Stimulated activated CD8-positive, alpha-beta memory T cell treated with anti-CD3 and anti-CD28 coated beads, Interleukin-12 subunit alpha, Interleukin-12 subunit beta, amount 100 ng/mL, for 24 hours (primary cell): ENCODE data around the gene CORO1A.
"Not testable (repeated sequence)": the region's sequence is repeated elsewhere in the genome, so short reads cannot be mapped to it uniquely, and the experiment has no call there.

Experiments
- DNase-seq: peaks from one replicate; pipeline ENCODE4 v3.0.0-alpha.2; 2020; ENCODE audit errors: extremely low read depth

CORO1A gene

DNA sequence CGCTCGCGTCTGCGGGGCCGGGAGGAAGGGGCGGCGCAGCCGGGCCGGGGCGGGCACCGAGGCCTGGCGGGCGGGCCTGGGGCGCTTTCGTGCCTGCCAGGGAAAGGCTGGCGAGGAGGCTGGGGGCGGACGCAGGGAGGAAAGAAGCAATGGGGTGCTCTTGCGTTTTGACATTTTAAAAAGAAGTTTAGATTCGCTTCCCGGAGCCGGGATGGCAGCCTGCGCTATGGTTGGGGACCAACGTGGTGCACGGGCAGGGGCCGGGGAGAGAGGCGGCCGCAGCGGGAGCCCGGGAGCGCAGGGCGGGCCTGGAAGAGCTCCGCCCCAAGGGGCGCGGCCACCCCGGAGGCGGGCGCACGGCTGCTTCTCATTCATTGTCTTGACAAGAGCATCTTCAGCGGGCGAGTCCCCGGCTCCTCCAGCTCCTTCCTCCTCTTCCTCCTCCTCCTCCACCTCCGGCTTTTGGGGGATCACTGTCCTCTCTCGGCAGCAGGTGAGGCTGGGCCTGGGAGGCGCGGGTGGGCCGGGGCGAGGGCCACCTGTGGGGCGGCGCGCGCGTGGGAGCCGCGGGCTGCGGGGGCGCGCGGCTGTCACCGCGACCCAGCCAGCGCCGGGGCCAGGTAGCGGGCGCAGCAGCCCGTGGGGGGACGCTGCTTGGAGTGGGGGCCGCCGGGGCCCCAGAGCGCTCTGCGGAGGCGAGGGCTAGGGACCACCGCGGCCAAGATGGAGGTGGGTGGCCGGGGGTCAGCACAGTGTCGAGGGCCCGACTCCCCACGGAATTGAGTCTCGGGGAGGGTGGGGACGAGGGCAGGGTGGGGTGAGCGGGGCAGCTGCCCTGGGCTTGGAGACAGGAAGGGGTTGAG is at the start of gene CORO1A:
TSS of gene CORO1A (plus strand) at position 370 of the 863 bp plus-strand sequence. CDS start 1,608 bp downstream, outside the sequence.
- peak; percentile 70 for DNase-seq

GRCh38 chr16:30136971-30137605 is 46.3 kb upstream of the CORO1A start:
- no peak for DNase-seq

DNA sequence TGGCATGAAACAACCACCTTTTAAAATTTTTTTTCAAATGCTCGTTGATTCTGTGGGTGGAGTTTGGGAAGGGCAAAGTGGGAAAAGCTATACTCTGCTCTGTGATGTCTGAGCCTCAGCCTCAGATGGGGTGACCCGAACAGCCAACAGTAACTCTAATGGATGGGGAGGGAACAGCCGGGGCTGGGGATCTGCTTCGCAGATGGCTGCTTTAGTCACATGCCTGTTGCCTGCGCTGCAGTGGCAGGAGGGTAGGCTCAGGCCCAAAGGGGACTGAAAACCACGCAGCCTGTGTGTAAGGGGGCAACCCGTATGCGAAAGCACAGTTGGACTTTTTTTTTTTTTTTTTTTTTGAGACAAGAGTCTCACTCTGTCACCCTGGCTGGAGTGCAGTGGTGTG is 45.5 kb upstream of the CORO1A start:
- DNase-seq = no peak

- no peak for DNase-seq
Measured at GRCh38 chr16:30139583-30140481, 43.6 kb upstream of the CORO1A start.

DNA sequence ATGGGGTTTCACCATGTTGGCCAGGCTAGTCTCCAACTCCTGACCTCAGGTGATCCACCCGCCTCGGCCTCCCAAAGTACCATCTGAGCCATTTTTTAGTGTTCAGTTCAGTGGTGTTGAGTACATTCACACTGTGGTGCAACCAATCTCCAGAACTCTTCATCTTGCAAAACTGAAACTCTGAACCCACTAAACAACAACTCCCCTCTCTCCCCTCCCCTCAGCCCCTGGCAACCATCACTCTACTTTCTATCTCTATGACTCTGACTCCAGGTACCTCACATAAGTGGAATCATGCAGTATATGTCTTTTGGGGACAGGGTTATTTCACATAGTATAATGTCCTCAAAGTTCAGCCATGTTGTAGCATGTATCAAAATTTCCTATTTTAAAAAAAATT is 41.7 kb upstream of the CORO1A start:
- no peak for DNase-seq

- no peak for DNase-seq
Measured at GRCh38 chr16:30142672-30143346, 40.6 kb upstream of the CORO1A start.

DNA sequence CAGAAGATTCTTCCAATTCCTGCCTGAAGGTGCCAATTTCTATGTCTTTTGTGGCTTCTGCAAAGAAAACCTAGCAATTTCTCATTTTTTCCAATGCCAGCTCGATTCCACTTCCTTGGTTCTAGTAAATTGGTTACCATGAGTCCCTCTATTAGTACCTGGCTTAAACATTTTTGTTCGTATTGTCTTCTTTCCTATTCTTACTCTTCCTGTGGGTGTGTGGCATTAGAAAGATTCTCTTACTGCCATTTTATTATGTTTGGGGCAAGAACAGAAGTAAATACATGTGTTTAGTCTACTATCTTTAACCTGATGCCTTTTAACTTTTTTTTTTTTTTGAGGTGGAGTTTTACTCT is 40.1 kb upstream of the CORO1A start:
- no peak for DNase-seq

DNA sequence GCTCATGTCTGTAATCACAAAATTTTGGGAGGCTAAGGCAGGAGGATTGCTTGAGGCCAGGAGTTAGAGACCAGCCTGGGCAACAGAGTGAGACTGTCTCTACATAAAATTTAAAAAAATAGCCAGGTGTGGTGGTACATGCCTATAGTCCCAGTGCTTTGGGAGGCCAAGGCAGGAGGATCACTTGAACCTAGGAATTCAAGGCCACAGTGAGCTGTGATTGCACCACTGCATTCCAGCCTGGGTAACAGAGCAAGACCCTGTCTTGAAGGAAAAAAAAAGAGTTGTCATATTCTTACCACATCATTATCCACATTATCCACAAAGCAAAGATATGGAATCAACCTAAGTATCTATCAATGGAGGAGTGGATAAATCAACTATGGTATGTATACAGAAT is 39.4 kb upstream of the CORO1A start:
- DNase-seq = no peak

DNA sequence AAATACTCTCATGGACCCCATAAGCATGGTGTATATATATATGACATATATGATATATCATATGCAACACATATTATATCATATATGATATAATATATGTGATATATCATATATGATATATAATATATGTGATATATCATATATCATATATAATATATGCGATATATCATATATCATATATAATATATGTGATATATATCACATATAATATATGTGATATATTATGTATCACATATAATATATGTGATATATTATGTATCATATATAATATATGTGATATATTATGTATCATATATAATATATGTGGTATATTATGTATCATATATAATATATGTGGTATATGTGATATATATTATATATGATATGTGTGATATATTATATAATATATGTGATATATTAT is 38.5 kb upstream of the CORO1A start:
- no peak for DNase-seq

DNA sequence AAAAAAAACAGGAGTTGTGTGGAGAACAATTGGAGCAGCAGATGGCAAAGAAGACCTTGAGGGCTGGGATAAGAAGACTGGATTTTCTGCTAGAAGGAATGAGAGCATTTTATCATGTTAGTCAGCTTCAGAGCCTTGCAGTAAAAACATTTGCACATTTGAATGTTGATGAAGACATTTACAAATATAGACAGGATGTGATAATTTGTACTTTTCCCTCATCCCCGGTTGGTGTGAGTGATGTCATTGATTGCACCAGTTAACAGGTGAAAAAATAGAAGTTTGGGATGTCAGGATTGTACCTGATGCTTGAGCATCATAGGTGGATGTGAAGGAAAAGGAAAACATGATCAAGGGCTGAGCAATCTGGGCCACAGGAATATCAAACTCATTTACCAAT is 37.7 kb upstream of the CORO1A start:
- no peak for DNase-seq

DNA sequence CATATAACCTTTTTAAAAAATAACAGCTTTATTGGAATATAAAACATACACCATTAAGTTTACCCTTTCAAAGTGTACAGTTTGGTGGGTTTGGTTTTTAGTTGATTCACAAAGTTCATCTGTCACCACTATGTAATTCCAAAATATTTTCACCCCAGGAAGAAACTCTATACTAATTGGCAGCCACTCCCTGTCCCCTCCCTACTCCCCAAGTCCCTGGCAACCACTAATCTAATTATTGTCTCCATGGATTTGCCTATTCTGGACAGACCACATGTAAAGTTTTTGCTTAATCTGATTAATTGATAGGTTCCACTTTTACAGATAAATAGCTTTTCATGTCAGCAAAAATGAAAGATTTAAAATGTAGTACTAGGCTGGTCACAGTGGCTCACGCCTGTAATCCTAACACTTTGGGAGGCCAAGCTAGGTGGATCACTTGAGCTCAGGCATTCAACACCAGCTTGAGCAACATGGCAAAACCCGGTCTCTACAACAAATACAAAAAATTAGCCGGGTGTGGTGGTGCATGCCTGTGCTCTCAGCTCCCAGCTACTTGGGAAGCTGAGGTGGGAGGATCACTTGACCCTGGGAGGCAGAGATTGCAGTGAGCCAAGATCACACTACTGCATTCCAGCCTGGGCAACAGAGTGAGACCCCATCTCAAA is 35.4 kb upstream of the CORO1A start:
- no peak for DNase-seq

DNA sequence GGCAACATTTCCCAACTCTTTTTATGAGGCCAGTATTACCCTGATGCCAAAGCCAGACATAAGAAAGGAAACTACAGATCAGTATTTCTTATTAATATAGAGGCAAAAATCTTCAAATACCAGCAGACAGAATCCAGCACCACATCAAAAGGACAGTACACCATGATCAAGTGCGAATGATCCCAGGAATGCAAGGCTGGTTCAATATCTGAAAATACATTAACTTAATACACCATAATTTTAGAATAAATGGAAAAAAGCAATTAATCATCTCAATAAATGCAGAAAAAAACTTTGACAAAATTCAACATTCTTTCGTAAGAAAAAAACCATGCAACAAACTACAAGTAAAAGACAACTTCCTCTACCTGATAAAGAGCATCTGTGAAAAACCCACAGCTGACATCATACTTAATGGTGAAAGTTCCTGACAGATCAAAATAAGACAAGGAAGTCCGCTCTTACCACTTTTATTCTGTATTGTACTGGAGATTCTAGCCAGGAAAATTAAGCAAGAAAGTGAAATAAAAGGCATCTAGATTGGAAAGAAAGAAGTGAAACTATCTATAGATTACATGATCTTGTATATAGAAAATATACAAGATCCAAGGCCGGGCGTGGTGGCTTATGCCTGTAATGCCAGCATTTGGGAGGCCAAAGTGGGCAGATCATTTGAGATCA is 34.0 kb upstream of the CORO1A start:
- no peak for DNase-seq

DNA sequence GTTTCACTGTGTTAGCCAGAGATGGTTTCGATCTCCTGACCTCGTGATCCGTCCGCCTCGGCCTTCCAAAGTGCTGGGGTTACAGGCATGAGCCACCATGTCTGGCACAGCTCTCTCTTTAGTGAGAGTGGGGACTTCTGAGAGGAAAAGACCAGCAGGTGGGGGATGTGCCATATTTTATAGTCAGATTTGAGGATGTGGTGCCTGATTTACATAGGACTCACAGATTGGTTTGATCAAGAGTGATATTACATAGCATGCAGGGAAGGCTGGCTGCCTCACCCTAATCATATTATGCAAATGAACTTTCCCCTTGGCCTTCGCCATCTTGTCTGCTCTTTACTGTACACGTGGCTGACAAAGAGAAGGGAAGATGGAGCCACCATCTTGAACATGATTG is 32.3 kb upstream of the CORO1A start:
- no peak for DNase-seq

DNA sequence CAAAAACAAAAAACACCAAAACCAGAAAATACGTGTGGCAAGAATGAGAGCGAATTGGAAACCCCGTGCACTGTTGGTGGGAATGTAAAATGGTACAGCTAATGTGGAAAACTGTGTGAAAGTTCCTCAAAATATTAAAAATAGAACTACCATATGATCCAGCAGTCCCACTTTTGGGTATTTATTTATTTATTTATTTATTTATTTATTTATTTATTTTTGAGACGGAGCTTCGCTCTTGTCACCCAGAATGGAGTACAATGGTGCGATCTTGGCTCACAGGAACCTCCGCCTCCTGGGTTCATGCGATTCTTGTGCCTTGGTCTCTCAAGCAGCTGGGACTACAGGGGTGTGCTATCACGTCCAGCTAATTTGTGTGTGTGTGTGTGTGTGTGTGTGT is 30.9 kb upstream of the CORO1A start:
- no peak for DNase-seq

DNA sequence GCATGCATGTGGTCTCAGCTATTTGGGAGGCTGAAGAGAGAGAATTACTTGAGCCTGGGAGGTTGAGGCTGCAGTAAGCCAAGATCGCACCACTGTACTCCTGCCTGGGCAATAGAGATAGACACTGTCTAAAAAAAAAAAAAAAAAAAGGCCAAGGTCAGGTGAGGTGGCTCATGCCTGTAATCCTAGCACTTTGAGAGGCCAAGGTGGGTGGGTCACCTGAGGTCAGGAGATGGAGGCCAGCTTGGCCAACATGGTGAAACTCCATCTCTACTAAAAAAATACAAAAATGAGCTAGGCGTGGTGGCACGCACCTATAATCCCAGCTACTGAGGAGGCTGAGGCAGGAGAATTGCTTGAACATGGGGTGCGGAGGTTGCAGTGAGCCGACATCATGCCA is 28.2 kb upstream of the CORO1A start:
- no peak for DNase-seq

GRCh38 chr16:30157214-30157613 is 26.2 kb upstream of the CORO1A start:
- DNase-seq = no peak

- no peak for DNase-seq
Measured at GRCh38 chr16:30163538-30163937, 19.9 kb upstream of the CORO1A start.

GRCh38 chr16:30166202-30166902 is 17.1 kb upstream of the CORO1A start:
- DNase-seq = no peak

- DNase-seq = not testable (repeated sequence)
Measured at GRCh38 chr16:30168746-30169145, 14.7 kb upstream of the CORO1A start.

DNA sequence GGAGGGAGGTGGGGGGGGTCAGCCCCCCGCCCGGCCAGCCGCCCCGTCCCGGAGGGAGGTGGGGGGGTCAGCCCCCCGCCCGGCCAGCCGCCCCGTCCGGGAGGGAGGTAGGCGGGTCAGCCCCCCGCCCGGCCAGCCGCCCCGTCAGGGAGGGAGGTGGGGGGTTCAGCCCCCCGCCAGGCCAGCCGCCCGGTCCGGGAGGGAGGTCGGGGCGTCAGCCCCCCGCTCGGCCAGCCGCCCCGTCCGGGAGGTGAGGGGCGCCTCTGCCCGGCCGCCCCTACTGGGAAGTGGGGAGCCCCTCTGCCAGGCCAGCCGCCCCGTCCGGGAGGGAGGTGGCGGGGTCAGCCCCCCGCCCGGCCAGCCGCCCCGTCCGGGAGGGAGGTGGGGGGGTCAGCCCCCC is 14.0 kb upstream of the CORO1A start:
- not testable (repeated sequence) for DNase-seq
